Vagina (tissue), 2 donors: ENCODE results near the gene METTL25B.

Experiments
- CTCF ChIP-seq, 3 experiments: fragments of 450-650 bp in 2 of 3; fragments of 200-600 bp in 1 of 3; sonication (generic) in 1 of 3; IDR thresholded peaks; one replicate each; pipeline ENCODE4 v1.5.1; 2017 to 2019; ENCODE audit warnings: antibody characterized with exemption in 3 of 3, mild to moderate bottlenecking in 2 of 3, moderate library complexity in 2 of 3
- POLR2A ChIP-seq, 2 donors: fragments of 450-650 bp; IDR thresholded peaks; one replicate each; pipeline ENCODE4 v1.6.1; 2017; ENCODE audit warnings: antibody characterized with exemption in 2 of 2, mild to moderate bottlenecking in 2 of 2, moderate library complexity in 2 of 2
- POLR2AphosphoS5 ChIP-seq, 2 donors: sonication (generic); formaldehyde crosslinking; IDR thresholded peaks; one replicate each; pipeline ENCODE4 v1.9.0; 2017; ENCODE audit warnings: antibody characterized with exemption in 2 of 2, mild to moderate bottlenecking in 2 of 2, low read depth in 1 of 2; ENCODE audit not compliant: insufficient read depth in 1 of 2

- TF ChIP-seq CTCF (IDR thresholded peaks at IDR 0.05) (no peak), POLR2AphosphoS5 (IDR thresholded peaks at IDR 0.05; ENCODE audit: insufficient read depth in 1 of 2, low read depth in 1 of 2) (no peak), POLR2A (IDR thresholded peaks at IDR 0.05) (peak in 1 of 2 donors; percentile 40)
These were observed 23.1 kb downstream of the METTL25B start, which contains the start of gene HDGF for GRCh38 chr1:156751451-156751756.
